Measurements from ENCODE around the gene ZNF827. TPM values are rescaled to one million over a fixed set of nuclear protein-coding genes. Genes with fewer than 3 reads are reported as not detected.

ZNF827 gene
- total and polyA plus RNA-seq, 9 of the 15 experiments (the other 6 are each of a cell fraction or from before 2014, with no cell fraction given), result 0.07 to 0.40 TPM; not detected in 7

DNA sequence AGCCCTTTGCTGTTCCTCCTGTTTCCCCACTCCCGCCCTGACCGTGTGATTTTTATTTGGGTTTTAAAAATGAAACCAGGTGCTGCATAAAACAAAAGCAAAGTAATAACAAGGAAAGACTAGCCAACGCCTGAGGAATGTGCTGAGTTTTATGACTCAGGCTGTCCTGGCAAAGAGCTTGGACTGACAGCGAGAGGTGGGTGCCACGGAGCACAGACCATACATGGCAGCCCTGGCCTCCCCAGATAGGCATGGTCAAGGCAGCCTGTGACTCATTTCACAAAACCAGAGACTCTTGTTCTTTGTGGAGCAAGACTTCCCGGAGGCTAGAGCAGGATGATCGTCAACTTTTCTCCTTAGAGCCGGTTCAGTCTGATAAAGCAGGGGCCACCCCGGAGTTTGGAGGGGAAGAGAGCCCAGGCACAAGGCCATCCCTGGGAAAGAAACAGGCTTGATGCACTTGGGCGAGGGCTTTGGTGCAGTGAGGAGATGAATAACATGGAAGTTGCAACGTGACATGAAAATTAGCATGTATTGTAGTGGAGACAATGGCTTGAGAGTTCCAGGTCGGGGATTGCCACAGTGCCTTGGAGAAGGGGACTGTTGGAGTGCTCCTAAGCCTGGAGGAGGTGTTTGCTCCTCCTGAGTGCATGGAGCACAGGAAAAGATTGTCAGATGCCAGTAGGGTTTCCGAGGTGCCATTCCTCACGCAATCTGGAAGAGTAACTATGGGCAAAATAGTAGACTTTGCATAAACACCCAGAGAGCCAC lies 203.9 kb downstream of the ZNF827 start (continued):
- TF ChIP-seq, protein P1, sequence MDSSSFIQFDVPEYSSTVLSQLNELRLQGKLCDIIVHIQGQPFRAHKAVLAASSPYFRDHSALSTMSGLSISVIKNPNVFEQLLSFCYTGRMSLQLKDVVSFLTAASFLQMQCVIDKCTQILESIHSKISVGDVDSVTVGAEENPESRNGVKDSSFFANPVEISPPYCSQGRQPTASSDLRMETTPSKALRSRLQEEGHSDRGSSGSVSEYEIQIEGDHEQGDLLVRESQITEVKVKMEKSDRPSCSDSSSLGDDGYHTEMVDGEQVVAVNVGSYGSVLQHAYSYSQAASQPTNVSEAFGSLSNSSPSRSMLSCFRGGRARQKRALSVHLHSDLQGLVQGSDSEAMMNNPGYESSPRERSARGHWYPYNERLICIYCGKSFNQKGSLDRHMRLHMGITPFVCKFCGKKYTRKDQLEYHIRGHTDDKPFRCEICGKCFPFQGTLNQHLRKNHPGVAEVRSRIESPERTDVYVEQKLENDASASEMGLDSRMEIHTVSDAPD (CRISPR knock-in tag; IDR thresholded peaks at IDR 0.05), result no peak

DNA sequence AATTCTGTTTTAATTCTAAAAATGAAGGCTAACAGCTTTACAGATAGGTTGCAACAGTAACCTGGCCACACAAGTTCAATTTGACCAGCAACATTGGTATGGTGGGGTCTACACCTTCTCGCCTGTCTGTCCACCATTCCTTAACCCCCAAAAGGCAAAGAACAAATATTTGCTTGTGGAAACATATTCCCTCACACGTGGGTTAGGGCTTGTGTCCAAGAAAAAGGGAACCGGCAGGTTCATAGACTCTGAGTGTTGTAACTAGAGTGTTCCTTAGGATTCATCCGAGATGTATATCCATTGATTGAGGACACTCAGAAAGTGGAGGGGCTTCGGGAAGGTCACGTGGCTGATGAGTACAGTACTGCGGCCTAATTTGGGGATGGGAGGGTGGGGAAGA lies 204.6 kb downstream of the ZNF827 start:
- ChIA-PET CTCF (ENCODE audit: low intra/inter-chr PET ratio) (no interaction called here), POLR2A (no interaction called here)
- Histone ChIP-seq H4K20me1 (replicated peaks; ENCODE audit: control insufficient read depth, insufficient read depth, low read length) (no peaks in the 10 kb centered on the region), H3K9me3 (replicated peaks; ENCODE audit: control insufficient read depth, insufficient read depth, low read depth, low read length) (no peaks in the 10 kb centered on the region), H3K27ac (ENCODE audit: extremely low read depth, low read depth, low read length) (no peak overlapping the region), H3K79me2 (ENCODE audit: control insufficient read depth, insufficient read depth, low read length) (no peaks in the 10 kb centered on the region), H3K9me1 (ENCODE audit: control insufficient read depth, insufficient read depth, low read length) (no peaks in the 10 kb centered on the region), H3K4me2 (ENCODE audit: insufficient read depth, low read length) (no peak overlapping the region), H3K36me3 (ENCODE audit: control insufficient read depth, insufficient read depth, low read length) (no peaks in the 10 kb centered on the region), H3K9ac (ENCODE audit: insufficient read depth in 1 of 2, low read depth in 2 of 2, low read length in 2 of 2) (no peak overlapping the region), H3K27me3 (ENCODE audit: control insufficient read depth in 2 of 2, insufficient read depth in 2 of 2, low read length in 2 of 2) (peaks cover 2 to 13% of the 10 kb centered on the region in 2 experiments; a peak in 3 of 5 replicates), H2AFZ (ENCODE audit: low read depth, low read length) (peak overlapping the region; percentile 9), H3K4me3 (no peak overlapping the region), H3K4me1 (replicated peaks in 1 of 2; ENCODE audit: control insufficient read depth in 2 of 2, insufficient read depth in 2 of 2, low read length in 2 of 2) (peaks cover 4 to 7% of the 10 kb centered on the region in 2 experiments; a peak in 2 of 5 replicates)
- no peak for FAIRE-seq
- in situ Hi-C loops (cut with MboI), result no loop called here
- TF ChIP-seq, protein P2, sequence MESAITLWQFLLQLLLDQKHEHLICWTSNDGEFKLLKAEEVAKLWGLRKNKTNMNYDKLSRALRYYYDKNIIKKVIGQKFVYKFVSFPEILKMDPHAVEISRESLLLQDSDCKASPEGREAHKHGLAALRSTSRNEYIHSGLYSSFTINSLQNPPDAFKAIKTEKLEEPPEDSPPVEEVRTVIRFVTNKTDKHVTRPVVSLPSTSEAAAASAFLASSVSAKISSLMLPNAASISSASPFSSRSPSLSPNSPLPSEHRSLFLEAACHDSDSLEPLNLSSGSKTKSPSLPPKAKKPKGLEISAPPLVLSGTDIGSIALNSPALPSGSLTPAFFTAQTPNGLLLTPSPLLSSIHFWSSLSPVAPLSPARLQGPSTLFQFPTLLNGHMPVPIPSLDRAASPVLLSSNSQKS (CRISPR knock-in tag; IDR thresholded peaks at IDR 0.05), result no peak
- intact Hi-C loops (cut with micrococcal nuclease), result no loop called here
- DNase-seq (ENCODE audit: extremely low read depth in 1 of 4, low spot score in 3 of 4), result no peak
- 20% methylated on average over 7 of the region's 7 CpGs for WGBS (ENCODE audit: insufficient coverage, low coverage, missing lambda C conversion rate)
- no peak for ATAC-seq
- no TSS peak for BruUV-seq (replicated peaks)

Measured in K562 (cell line).